Kidney (tissue), 14 donors: ENCODE results near the gene ZFP69. TPM values are rescaled to one million over a fixed set of nuclear protein-coding genes. Genes with fewer than 3 reads are reported as not detected.

Source experiments
- DNase-seq, 5 donors: peaks; one replicate each; pipeline ENCODE4 v3.0.0-alpha.2; 2013 to 2020
- FAIRE-seq: peaks from 2 replicates; lab custom pipeline; 2012; peaks lifted over from hg19 to GRCh38; lab: Jason Lieb, UNC
- H3K27ac ChIP-seq, 2 donors: one replicate each; pipeline ENCODE4 v1.7.0; 2013; ENCODE audit warnings: low read depth in 2 of 2, low read length in 2 of 2, inconsistent platforms in 1 of 2
- H3K27me3 ChIP-seq: one replicate; pipeline ENCODE4 v1.7.1; 2013; ENCODE audit warnings: low read length, inconsistent platforms; ENCODE audit not compliant: control insufficient read depth, insufficient read depth
- H3K36me3 ChIP-seq, 3 donors: one replicate each; pipeline versions ENCODE4 v1.7.0 to v1.7.1; 2013; ENCODE audit warnings: low read length in 3 of 3, control low read depth in 1 of 3, inconsistent platforms in 1 of 3; ENCODE audit not compliant: insufficient read depth in 3 of 3, control insufficient read depth in 2 of 3
- H3K4me1 ChIP-seq, 3 donors: one replicate each; pipeline versions ENCODE4 v1.7.0 to v1.7.1; 2013; ENCODE audit warnings: low read length in 3 of 3, inconsistent platforms in 1 of 3, low read depth in 1 of 3; ENCODE audit not compliant: control insufficient read depth in 2 of 3, insufficient read depth in 2 of 3
- H3K4me3 ChIP-seq, 3 donors: one replicate each; pipeline versions ENCODE4 v1.7.0 to v1.8.1; 2013; ENCODE audit warnings: low read length in 3 of 3, control low read depth in 1 of 3, inconsistent platforms in 1 of 3
- H3K9ac ChIP-seq, 3 donors: one replicate each; pipeline versions ENCODE4 v1.7.0 to v1.7.1; 2013; ENCODE audit warnings: low read length in 3 of 3, control low read depth in 1 of 3, inconsistent platforms in 1 of 3
- H3K9me3 ChIP-seq, 3 donors: one replicate each; pipeline versions ENCODE4 v1.7.0 to v1.7.1; 2013; ENCODE audit warnings: low read length in 3 of 3, control low read depth in 1 of 3, inconsistent platforms in 1 of 3; ENCODE audit not compliant: control insufficient read depth in 2 of 3, insufficient read depth in 1 of 3
- CTCF ChIP-seq: IDR thresholded peaks from 3 replicates; pipeline ENCODE4 v1.5.1; 2012; ENCODE audit warnings: mild to moderate bottlenecking, moderate library complexity, borderline replicate concordance; ENCODE audit not compliant: insufficient read depth; ENCODE audit errors: extremely low read depth
- intact Hi-C: fragments of 100-400 bp; cut with DNase I; formaldehyde crosslinking; loops from one replicate; pipeline ENCODE4 v1.11.1; 2022
- polyA plus RNA-seq: library from polyadenylated mRNA; stranded (reverse); fragments of 350-450 nt; fragmentation: Illumina TruSeq; extraction: RNeasy Lipid Tissue Mini Kit (QIAGEN cat#74804); gene quantifications from one replicate; pipeline ENCODE4 v1.2.3, GENCODE V29; 2014; ENCODE audit warnings: low read depth, low replicate concordance; ENCODE audit not compliant: insufficient read depth
- total RNA-seq: library from RNA; stranded (reverse); fragmentation: NEBNext Ultra II Directional; extraction: Animal tissue kit (Norgen Biotek cat#: 25700); gene quantifications from one replicate; pipeline ENCODE4 v1.2.1, GENCODE V29; 2021
- donor health status: control.
- donor health status: control.
- donor health status: control.
- donor health status: control.
- donor health status: control.
- donor health status: DM: yes; HTN: yes; CAD: no.
- donor health status: Normal renal cell carcinoma (clear cell type).

The ZFP69 gene
- total and polyA plus RNA-seq, 2 donors from 2014 or later, result 2.7 to 2.9 TPM

- FAIRE-seq (no peak), DNase-seq (no peak)
- Histone ChIP-seq H3K9me3 (no peaks in the 10 kb centered on the region), H3K4me1 (no peaks in the 10 kb centered on the region), H3K27me3 (no peaks in the 10 kb centered on the region), H3K27ac (no peak overlapping the region), H3K4me3 (no peak overlapping the region), H3K36me3 (peaks cover 0 to 10% (median 7%) of the 10 kb centered on the region in 3 donors), H3K9ac (no peak overlapping the region)
- intact Hi-C loops, result no loop called here
- no peak for TF ChIP-seq CTCF
Observed at GRCh38 chr1:40539338-40539737, 62.2 kb downstream of the ZFP69 start.

Other genes with a start within 250 kb of the ZFP69 start
- gene TMCO2, start 229.4 kb upstream of the ZFP69 start, total RNA-seq, result not detected
- gene TMCO2, start 229.4 kb upstream of the ZFP69 start, polyA plus RNA-seq, result not detected
- 42.6 TPM for gene ZMPSTE24, start 219.1 kb upstream of the ZFP69 start, total RNA-seq
- gene ZMPSTE24, start 219.1 kb upstream of the ZFP69 start, polyA plus RNA-seq, result 31.2 TPM
- 13.8 TPM for gene COL9A2, start 160.0 kb upstream of the ZFP69 start, total RNA-seq
- gene COL9A2, start 160.0 kb upstream of the ZFP69 start, polyA plus RNA-seq, result 16.6 TPM
- gene SMAP2, start 103.6 kb upstream of the ZFP69 start, total RNA-seq, result 61.3 TPM
- 17.9 TPM for gene SMAP2, start 103.6 kb upstream of the ZFP69 start, polyA plus RNA-seq
- 2.1 TPM for gene ZFP69B, start 26.8 kb upstream of the ZFP69 start, total RNA-seq
- 0.62 TPM for gene ZFP69B, start 26.8 kb upstream of the ZFP69 start, polyA plus RNA-seq
- 9.0 TPM for gene EXO5, start 31.5 kb downstream of the ZFP69 start, total RNA-seq
- gene EXO5, start 31.5 kb downstream of the ZFP69 start, polyA plus RNA-seq, result 4.3 TPM
- gene ZNF684, start 54.3 kb downstream of the ZFP69 start, total RNA-seq, result 9.5 TPM
- gene ZNF684, start 54.3 kb downstream of the ZFP69 start, polyA plus RNA-seq, result 10.2 TPM
- 6.2 TPM for gene RIMS3, start 188.4 kb downstream of the ZFP69 start, total RNA-seq
- gene RIMS3, start 188.4 kb downstream of the ZFP69 start, polyA plus RNA-seq, result 1.6 TPM
- 69.3 TPM for gene NFYC, start 214.4 kb downstream of the ZFP69 start, total RNA-seq
- gene NFYC, start 214.4 kb downstream of the ZFP69 start, polyA plus RNA-seq, result 52.1 TPM